HepG2 (cell line): Measurements from ENCODE around the gene ANKS4B. TPM values are rescaled to one million over a fixed set of nuclear protein-coding genes. Genes with fewer than 3 reads are reported as not detected.

Source experiments
- ASH2L ChIP-seq: fragments of 300-600, 200-600 bp; sonication (generic); IDR thresholded peaks from 2 replicates; pipeline ENCODE4 v1.7.0; 2017; ENCODE audit warnings: low read depth, mild to moderate bottlenecking, moderate library complexity, mixed read lengths, low read length; ENCODE audit not compliant: insufficient read length
- CCDC6 ChIP-seq: sonication (generic); formaldehyde crosslinking; IDR thresholded peaks from 2 replicates; pipeline ENCODE4 v1.8.1; 2022; ENCODE audit warnings: mild to moderate bottlenecking, missing genetic modification reagents, moderate library complexity
- FOSL2 ChIP-seq: sonication (generic); formaldehyde crosslinking; IDR thresholded peaks from 2 replicates; pipeline ENCODE4 v1.4.0; 2020; ENCODE audit warnings: missing genetic modification reagents
- GATAD1 ChIP-seq: IDR thresholded peaks from 2 replicates; pipeline ENCODE4 v1.6.1; 2016; ENCODE audit warnings: missing genetic modification reagents, missing compliant biosample characterization
- GPBP1L1 ChIP-seq: sonication (generic); formaldehyde crosslinking; IDR thresholded peaks from 2 replicates; pipeline ENCODE4 v1.5.0; 2020; ENCODE audit warnings: mild to moderate bottlenecking, missing genetic modification reagents
- HMG20B ChIP-seq: conservative IDR thresholded peaks from 2 replicates; pipeline ENCODE4 v1.6.1; 2016; ENCODE audit warnings: missing genetic modification reagents, missing compliant biosample characterization
- HNF4A ChIP-seq: sonication (generic); formaldehyde crosslinking; IDR thresholded peaks from 2 replicates; pipeline ENCODE4 v1.4.0; 2020; ENCODE audit warnings: missing genetic modification reagents
- PBX3 ChIP-seq: sonication (generic); formaldehyde crosslinking; IDR thresholded peaks from 2 replicates; pipeline ENCODE4 v1.8.1; 2023; ENCODE audit warnings: missing genetic modification reagents, inconsistent platforms, borderline replicate concordance
- PHF5A ChIP-seq: IDR thresholded peaks from one replicate; pipeline ENCODE4 v1.6.1; 2018; ENCODE audit warnings: low read depth, missing genetic modification reagents; ENCODE audit not compliant: unreplicated experiment
- PRDM10 ChIP-seq: sonication (generic); formaldehyde crosslinking; IDR thresholded peaks from 2 replicates; pipeline ENCODE4 v1.4.0; 2020; ENCODE audit warnings: low read depth, missing genetic modification reagents
- SP5 ChIP-seq: IDR thresholded peaks from 2 replicates; pipeline ENCODE4 v1.6.1; 2016; ENCODE audit warnings: low read depth, borderline replicate concordance
- TFDP2 ChIP-seq: sonication (generic); formaldehyde crosslinking; IDR thresholded peaks from 2 replicates; pipeline ENCODE4 v1.4.0; 2020; ENCODE audit warnings: missing genetic modification reagents
- UBTF ChIP-seq: sonication (generic); formaldehyde crosslinking; IDR thresholded peaks from 2 replicates; pipeline ENCODE4 v1.4.0; 2020; ENCODE audit warnings: mild to moderate bottlenecking, missing genetic modification reagents
- ZBED4 ChIP-seq: sonication (generic); formaldehyde crosslinking; IDR thresholded peaks from 2 replicates; pipeline ENCODE4 v1.4.0; 2020; ENCODE audit warnings: missing genetic modification reagents, borderline replicate concordance
- ZFP36L2 ChIP-seq: sonication (generic); formaldehyde crosslinking; IDR thresholded peaks from 2 replicates; pipeline ENCODE4 v1.4.0; 2020; ENCODE audit warnings: missing genetic modification reagents
- ZNF83 ChIP-seq: sonication (generic); formaldehyde crosslinking; IDR thresholded peaks from 2 replicates; pipeline ENCODE4 v1.4.0; 2020; ENCODE audit warnings: missing genetic modification reagents, mild to moderate bottlenecking, borderline replicate concordance
- polyA plus RNA-seq, 8 experiments: library from polyadenylated mRNA; depleted of rRNA in 3 of 8; stranded (reverse) in 7 of 8; unstranded in 1 of 8; fragments of >200 nt; fragmentation: Illumina TruSeq in 4 of 8; extraction: Trizol in 4 of 8; gene quantifications; 2 replicates each; pipeline versions ENCODE4 v1.2.1 to v1.2.3, GENCODE V29; 2011 to 2016; ENCODE audit warnings: low read depth in 4 of 8, missing spikeins in 1 of 8, mixed read lengths in 1 of 8; ENCODE audit not compliant: insufficient read depth in 1 of 8
- total RNA-seq, 5 experiments: library from RNA; depleted of rRNA; stranded (reverse); fragments of >200 nt; fragmentation: Illumina TruSeq; extraction: Trizol; gene quantifications; 2 replicates each; pipeline ENCODE4 v1.2.3, GENCODE V29; 2016; ENCODE audit warnings: low read depth in 1 of 5

Gene ANKS4B
- total and polyA plus RNA-seq, 2 of the 13 experiments (the other 11 are each of a cell fraction or from before 2014, with no cell fraction given), result 6.5 to 30.0 TPM

GRCh38 chr16:21233045-21233520, 416 bp upstream of the ANKS4B start (continued):
- TF ChIP-seq UBTF (CRISPR knock-in tag) (no peak), ZBED4 (CRISPR knock-in tag) (no peak), HNF4A (CRISPR knock-in tag) (no peak), SP5 (no peak), GPBP1L1 (CRISPR knock-in tag) (no peak), PRDM10 (CRISPR knock-in tag) (no peak), ZNF83 (CRISPR knock-in tag) (no peak), FOSL2 (no peak), HMG20B (no peak), ZFP36L2 (no peak), PHF5A (CRISPR knock-in tag) (no peak), CCDC6 (no peak), GATAD1 (CRISPR knock-in tag) (no peak), TFDP2 (CRISPR knock-in tag) (no peak), PBX3 (CRISPR knock-in tag) (0 out of 2 replicates have a peak, but pooled peaks have one; percentile 33), ASH2L (peak; percentile 87)
